HG03354 (cell line): ENCODE data around the gene PCSK6.
"Not testable (repeated sequence)": the region's sequence is repeated elsewhere in the genome, so short reads cannot be mapped to it uniquely, and the experiment has no call there.

Experiments used
- ATAC-seq: cut with Tn5 transposase; IDR thresholded peaks from one replicate; pipeline ENCODE4 v1.9.1; 2021; ENCODE audit warnings: mild to moderate bottlenecking; ENCODE audit not compliant: unreplicated experiment, poor library complexity, severe bottlenecking

PCSK6 gene

DNA sequence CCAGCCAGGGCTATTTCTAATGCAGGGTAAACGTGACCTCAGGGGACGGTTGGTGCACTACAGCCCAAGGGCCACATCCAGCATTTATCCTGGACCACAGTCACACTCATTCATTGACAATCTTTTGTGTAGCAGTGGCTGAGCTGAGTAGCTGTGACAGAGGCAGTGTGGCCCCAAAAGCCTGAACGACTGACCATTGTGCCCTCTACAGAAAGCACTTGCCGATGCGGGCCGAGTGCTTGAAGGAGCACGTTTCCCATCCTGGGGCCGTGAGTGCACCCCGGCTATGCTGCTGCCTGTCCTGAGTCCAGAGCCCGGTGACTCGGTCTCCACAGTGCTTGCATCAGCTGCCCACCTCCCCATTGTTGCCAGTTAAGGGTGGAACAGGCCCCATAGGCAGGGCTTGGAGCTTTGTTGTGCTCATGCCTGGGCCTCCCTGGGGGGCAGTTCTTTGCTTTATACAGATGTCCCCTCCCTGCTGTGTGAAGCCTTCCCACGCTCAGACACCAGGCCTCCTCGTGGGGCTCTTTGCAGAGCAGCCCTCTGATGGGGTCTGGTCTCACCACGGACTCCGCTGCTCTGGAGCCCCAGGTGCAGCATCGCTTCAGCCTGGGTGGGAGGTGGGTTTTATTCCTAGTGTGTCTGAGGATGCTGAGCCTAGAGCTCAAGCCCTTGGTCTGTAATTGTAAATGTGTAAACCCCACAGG, 181.5 kb downstream of the PCSK6 start:
- ATAC-seq, result no peak

DNA sequence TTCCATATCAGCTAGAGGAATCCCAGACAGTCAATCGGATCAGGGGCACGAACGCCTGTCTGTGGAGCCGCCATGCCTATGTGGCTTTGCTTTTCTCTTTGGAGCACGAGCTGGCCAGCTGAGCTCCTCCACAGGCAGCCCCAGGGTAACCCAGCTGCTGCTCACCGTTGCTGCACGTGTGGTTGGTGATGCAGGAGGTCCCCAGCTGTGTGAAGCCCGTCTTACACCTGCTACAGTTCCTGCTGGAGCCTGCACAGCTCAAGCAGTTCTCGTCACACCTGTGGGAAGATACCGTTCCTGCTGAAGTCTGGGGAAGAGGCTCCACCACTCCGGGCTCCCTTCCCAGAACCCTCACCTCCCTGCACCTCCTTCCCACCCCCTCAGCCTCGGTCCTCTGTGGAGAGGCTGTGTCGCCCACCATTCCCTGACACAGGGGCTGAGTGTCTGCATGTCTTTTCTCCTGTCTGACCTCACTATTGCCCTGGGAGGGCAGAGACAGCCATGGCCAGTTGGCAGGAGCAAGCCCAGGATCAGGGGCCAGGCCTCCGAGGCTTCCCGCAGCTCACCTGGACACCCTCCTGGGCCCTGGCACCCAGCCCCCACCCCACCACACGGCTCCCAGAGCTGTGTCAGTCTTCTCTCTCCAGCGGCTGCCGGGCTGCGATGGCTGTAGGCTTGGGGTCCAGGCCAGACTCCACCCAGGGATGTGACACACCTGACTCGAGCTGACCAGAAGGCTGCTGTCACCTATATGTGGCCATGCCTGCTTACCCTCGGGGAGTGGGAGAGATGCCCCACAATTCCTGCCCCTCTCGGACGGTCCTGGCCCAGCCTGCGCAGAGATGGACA, 182.2 kb downstream of the PCSK6 start:
- no peak for ATAC-seq

DNA sequence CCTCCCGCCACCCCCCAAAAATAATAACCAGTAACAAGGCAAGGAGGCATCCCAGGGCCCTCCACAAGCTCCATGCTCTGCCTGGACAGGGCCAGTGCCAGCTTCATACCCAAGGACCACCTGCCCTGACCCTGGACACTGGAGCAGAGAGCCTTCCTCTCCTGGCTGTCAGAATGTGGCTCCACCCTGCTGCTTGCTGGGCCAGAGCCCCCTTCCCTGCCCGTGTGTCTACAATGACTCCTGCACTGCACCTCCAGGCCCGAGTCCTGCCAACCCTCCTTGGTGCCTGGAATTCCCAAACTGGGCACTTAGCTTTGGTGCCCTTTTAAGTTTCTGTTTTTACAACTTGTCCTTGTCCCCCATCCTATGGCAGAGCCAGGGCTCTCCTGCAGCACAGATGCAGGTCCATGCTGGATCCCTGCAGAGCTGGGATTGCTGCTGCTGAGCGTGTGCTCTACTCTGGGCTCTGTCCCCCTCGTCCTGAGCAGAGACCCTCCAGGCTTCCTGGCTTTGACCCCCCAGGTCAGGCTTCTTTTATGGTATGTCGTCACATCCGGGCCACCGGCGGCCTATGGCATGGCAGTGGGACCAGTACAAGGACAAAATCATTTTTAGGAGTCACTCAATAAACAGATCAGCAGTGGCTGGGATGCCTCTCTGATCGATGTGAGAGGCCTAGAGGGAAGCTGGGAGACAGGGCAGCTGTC, 183.0 kb downstream of the PCSK6 start:
- ATAC-seq, result no peak

DNA sequence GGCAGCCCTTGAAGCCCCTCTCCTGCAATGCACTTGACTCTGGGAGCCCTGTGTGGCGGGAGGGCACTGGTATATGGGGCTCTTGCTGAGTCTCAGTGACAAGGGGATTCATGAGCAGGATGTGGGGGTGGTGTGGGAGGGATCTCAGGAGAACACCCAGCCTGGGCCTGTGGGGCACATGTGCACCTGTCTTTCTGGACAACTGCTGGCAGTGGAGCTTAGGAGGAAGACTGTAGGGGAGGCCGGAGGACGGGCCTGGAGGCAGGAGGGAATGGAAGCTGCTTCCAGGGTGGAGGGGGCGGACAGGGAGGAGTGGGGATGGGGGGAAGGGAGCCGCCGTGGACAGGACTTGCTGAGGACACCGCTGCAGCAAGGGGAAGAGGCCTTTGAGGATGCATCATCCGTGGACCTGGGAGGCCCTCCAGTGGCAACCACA, 183.7 kb downstream of the PCSK6 start:
- ATAC-seq, result no peak

DNA sequence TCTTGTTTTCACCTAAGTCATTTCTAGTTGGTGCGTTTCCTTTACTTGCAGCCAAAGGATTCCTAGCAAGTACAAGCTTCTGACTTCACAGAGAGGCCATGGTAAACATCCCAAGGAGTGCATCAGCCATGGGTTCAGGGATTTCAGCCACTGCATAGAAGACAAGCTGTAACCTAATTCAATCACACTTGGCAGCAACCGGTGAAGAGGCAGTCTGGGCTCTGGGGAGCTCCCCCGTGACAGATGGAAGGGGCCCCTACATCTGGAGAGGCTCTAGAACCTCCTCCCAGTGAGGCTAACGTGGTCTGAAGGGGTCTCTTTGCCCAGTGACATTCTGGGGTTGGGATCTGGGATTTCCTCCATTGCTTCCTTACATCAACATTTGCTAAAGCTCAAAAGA, 186.1 kb downstream of the PCSK6 start:
- ATAC-seq, result no peak

DNA sequence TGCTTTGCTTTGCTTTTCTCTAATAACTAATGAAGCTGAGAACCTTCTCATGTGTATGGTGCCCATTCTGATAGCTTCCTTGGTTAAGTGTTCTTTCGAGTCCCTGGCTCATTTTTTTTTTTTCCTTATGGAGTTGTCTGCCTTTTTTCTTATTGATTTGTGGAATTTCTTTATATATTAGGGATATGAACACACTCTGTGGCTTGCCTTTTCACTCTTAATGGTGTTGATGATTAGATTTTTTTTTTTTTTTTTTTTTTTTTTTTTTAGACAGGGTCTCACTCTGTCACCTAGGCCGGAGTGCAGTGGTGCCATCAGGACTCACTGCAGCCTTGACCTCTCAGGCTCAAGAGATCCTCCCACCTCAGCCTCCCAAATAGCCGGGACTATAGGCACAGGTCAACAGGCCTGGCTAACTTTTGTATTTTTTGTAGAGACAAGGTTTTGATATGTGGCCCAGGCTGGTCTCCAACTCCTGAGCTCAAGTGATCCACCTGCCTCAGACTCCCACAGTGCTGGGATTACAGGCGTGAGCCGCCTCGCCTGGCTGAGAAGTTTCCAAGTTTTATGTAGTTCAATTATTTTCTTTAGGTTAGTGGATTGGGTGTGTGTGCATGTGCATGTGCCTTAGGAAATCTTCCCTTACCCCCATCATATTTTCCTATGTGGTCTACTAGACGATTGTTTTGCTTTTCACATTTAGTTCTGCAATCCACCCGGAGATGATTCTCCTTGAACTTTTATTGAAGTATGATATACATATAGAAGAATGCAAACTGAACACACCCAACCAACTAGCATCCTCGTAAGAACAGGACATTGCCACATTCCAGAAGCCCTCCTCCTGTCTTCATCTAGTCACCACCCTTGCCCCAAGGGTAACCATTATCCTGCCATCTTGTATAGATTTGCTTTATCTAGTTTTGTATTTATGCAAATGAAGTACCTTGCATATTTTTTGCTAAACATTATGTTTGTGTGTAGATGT, 192.8 kb downstream of the PCSK6 start:
- ATAC-seq, result no peak

DNA sequence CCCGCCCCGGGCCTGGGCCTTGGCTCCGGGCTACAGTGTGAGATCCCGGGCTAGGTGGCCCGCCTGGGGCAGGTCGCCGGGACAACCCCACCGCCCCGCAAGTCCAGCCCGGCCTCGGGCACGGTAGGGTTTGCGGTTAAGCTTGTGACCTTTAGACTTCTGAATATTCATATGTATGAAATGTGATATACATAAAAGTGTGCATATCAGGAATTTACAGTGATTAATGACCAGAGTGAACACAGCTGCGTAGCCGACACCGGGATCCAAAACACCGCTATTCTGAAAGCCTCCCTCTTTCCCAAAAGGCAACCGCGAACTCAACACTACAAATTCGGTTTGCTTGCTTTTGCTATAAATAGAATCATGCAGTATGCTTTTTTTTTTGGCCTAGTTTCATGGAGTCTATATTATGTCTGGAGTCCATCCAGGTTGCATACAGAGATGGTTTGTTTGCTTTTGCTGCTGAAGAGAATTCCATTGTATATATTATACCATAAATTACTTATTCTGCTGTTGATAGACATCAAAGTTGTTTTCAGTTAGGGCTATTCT, 193.8 kb downstream of the PCSK6 start:
- ATAC-seq, result no peak

DNA sequence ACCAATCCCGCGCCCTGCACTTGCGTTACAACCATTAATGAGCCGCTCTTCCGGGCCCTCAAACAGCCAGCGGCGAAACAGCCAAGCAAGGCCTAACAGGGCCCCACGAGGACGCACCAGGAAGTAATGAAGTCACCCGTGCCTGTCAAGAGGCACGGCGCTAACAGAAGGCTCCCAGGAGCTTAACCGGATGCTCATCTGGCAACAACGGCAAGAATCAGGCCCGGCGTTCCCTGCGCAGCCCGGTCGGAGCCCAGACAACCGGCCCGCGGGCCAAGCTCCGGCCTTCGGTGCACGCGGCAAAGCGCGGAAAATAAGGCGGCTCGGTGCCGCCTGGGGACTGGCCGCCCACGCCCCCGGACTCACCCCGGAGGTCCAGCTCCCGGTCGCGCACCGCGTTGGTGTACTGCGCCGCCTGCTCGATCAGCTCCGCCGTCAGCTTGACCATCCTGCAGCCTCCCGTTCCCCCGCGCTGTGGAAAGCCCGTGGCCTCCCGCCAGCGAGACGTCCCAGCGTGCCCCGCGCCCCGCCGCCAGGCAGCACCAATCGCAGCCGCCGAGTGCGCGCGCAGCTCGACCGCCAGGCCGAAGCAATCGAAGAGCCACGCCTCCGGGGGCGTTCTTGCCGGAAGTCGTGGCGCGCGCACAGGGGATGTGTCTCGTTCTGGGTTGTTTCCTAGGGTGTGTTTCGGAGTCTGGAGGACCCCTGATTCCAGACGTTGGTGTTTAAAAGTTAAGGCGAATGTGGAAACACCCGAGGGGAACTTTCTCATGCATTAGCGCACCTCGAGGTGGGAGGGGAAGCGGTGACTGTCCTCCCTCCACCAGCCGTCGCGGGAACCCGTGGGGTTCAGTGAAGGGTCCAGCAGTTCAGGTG, 194.5 kb downstream of the PCSK6 start, which contains the start of gene SNRPA1:
TSS of gene SNRPA1 (minus strand) at position 518 of the 876 bp plus-strand sequence. CDS start at position 448, 70 bp downstream.
- peak; percentile 83 for ATAC-seq

DNA sequence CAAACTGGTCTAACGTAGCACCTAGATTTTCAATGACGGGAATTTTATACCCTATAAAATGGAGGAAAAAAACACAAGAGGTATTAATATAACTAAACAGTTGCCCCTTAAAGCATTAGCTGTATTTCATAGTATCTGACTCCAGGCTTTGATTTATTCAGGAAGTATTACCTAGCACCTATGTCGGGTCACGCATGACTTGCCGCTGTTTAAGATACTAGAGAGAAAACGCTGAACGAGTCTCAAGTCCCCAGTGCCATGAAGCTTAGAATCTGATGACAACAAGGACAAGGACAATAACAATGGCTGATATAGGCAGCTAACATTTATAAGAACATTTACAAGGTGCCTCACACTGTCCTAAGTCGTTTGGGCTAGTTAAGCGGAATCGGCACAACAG, 196.4 kb downstream of the PCSK6 start:
- ATAC-seq, result no peak

DNA sequence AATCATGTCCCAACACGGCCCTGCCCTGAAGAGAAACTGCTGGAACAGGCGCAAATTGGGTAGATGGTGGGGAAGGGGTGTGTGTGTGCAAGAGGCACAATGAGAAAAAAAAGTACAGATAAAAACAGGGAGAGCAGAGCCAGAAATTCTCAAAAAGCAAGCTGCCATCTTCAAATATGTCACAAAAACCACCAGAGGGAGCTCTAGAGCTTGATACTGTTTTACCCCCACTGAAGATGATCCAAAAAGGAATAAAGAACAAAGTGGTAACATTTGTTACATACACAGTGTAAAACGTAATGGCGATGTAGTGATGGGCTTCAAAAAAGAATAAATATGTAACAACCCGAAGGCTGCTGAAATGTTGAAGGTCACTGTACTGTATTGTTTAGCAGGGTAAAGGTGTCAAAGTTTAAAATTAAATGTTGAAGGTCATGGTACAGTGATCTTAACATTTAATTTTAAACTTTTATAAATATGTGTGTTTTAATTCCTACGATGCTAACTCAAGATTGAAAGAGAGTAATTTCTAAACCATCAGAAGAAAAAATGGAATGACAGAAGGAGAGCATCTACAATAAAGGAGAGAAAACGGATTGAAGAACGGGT, 200.5 kb downstream of the PCSK6 start:
- peak; percentile 53 for ATAC-seq

DNA sequence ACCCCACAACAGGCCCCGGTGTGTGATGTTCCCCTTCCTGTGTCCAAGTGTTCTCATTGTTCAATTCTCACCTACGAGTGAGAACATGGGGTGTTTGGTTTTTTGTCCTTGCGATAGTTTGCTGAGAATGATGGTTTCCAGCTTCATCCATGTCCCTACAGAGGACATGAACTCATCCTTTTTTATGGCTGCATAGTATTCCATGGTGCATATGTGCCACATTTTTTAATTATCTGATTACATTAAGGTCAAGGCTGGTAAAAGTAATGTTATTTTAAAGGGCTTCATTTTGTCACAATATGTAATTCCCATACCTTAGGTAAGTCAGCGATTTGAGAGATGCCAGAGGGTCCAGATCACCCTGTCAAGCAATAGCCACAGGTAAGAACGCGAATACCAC, 202.2 kb downstream of the PCSK6 start:
- ATAC-seq, result not testable (repeated sequence)

DNA sequence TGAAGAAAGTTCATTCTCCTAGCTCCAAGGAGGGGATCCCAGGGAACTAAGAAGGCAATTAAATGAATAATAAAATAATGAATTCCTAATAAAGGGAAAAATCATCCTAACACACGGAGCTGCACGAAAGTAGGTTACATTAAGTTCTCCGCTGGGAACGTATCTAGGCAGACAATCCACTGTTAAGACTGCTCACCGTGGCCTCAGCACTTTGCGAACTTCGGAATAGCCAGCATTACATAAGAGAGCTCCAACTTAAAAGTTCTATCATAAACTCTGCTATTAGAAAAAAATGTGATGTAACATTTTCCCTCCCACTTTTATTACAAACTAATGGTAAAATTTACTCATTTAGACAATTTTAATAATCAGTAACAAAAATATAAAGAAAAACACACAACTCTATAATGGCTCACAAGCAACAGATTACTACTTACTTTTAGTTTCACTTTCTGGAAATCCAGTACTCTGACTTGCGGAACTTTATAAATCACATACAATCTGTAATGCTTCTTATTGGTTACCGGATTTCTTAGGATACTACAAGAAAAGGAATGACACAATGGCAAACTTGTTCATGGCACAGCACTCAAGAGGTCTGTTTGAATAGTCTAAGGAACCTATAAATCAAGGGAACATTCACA, 202.9 kb downstream of the PCSK6 start:
- no peak for ATAC-seq

DNA sequence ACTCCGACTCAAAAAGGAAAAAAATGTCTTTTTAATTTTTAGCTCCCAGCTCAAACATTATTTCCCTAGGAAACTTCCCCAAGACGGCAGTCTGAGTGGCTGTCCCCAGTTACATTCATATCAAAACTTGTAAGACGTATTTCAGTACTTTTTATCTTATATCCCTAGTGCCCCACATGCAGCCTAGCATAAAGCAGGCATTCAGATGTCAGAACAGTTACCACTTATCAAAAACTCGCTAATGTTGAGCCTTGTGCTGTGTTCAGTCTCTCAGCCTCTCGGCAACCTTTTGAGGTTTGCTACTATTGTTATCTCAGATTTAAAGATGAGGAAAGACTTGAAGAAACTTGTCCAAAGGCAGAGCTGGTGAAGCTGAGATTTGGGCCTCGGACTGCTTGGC, 205.6 kb downstream of the PCSK6 start:
- no peak for ATAC-seq

DNA sequence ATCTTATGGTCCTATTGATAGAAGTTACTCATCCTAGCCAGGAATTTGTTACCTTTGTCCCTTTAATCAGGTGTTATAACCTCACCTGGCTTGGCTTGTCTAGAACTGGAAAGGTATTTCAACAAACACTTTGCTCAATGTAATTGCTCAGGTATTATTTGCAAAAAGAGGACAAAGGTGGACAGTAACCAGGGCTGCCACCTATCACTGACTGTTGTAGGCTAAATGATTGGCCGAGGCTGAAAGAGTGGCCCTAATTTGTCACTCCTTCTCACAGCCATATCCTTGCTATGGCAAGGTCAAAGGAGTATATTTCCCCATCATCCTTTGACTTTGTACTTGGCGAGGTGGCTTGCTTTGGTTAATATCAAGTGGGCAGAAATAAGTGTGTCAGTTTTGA, 209.5 kb downstream of the PCSK6 start:
- ATAC-seq, result no peak

DNA sequence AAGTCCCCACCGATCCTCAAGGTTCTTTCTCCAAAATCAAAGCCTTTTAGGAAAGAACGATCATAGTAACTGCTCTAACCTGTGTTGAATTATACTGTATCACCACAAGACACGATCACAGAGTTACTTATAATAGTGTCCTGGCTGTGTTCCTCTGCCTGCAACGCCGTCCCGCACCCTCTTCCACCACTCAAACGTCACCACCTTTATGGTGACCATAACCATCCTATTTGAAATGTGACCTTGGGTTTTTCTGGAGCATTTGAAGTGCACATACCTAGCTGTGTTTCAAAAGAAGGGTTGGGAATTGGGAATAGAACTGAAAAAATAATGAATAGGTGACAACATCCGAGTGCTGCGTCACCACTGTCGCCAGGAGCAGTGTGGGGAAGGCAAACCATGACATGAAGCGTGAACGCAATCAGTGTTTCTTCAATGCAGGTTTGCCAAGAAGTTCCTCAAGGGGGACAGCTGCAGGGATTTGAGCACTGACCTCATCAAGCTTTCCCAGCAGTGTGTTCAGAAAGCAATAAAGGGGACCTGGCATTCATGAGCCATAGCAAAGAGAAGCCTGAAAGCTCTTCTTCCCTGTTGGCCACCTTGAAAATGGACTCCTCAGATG, 211.5 kb downstream of the PCSK6 start:
- no peak for ATAC-seq

DNA sequence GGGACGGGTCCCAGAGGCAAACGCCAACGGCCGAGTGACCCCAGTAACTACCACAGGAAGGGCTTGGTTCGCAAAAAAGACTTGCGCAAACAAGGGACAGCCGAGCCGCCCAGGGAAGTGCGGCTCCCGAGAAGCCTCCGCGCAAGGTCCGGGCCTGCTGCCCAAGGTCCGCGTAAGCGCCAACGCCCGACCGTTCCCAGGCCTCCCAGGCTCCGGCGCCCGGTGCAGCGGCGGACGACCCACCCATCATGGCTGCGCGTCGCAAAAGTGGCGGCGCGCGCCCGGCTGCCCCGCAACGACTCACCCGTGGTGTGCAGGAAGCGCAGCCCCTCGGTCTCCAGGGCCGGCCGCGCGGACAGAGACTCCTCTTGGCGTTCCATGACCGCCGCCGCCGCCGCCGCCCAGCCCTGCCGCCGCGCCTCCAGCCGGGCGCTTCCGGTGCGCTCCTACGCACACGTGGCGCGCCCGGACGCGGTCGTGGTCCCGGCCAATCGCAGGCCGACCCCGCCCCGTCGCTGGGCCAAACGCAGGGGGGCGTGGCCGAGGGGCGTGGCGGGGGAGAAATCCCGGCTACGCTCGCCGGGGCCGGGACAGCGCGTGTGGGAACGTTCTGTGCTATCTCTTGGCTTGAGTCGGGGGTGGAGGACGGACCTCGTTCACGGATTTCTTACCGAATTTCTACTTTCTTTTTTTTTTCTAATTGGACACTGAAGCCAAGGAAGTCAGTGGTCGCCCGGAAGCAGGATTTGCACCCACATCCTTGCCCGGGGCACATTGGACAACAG, 212.3 kb downstream of the PCSK6 start, which contains the start of gene SELENOS:
TSS of gene SELENOS (minus strand) at position 448 of the 785 bp plus-strand sequence. CDS start at position 380, 68 bp downstream.
- ATAC-seq, result peak; percentile 94
